GM19099 (cell line): ENCODE data around the gene PLA2G2C.

Experiments
- POLR2A ChIP-seq: IDR thresholded peaks from 3 replicates; pipeline ENCODE4 v1.6.1; 2011; ENCODE audit warnings: low read depth; ENCODE audit not compliant: insufficient read length; ENCODE audit errors: extremely low read depth

PLA2G2C gene

GRCh38 chr1:20139776-20140612, 46.3 kb downstream of the PLA2G2C start:
- TF ChIP-seq POLR2A = no peak

GRCh38 chr1:20138961-20139550, 47.3 kb downstream of the PLA2G2C start, which contains the start of gene PLA2G2F:
Gene PLA2G2F (plus strand): TSS chr1:20139323. CDS start chr1:20139428, 105 bp downstream.
- no peak for TF ChIP-seq POLR2A

- no peak for TF ChIP-seq POLR2A
Observed at GRCh38 chr1:20138346-20138745, 48.0 kb downstream of the PLA2G2C start.

DNA sequence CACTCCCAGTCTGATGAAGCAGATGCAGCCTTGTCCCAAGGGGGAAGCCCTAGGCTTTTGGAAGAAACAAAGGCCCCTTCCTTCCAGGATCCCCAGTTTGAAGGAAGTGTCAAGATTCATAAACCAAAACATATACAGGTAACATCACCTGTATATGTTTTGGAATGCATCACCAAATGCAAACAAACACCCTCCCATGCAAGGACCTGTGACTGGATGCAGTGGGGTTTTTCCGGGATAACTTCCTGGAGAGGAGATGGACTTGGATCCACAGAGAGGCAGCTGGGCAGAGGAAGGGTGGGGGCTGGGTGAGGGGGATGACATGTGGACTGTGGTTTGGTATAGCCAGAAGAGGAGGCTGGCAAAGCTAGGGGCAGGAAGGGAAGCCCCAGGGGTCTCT, 48.7 kb downstream of the PLA2G2C start:
- TF ChIP-seq POLR2A = no peak

GRCh38 chr1:20137055-20137454, 49.3 kb downstream of the PLA2G2C start:
- no peak for TF ChIP-seq POLR2A

- TF ChIP-seq POLR2A = no peak
Observed at GRCh38 chr1:20136249-20136648, 50.1 kb downstream of the PLA2G2C start.

- TF ChIP-seq POLR2A = no peak
Observed at GRCh38 chr1:20134995-20135394, 51.3 kb downstream of the PLA2G2C start.

DNA sequence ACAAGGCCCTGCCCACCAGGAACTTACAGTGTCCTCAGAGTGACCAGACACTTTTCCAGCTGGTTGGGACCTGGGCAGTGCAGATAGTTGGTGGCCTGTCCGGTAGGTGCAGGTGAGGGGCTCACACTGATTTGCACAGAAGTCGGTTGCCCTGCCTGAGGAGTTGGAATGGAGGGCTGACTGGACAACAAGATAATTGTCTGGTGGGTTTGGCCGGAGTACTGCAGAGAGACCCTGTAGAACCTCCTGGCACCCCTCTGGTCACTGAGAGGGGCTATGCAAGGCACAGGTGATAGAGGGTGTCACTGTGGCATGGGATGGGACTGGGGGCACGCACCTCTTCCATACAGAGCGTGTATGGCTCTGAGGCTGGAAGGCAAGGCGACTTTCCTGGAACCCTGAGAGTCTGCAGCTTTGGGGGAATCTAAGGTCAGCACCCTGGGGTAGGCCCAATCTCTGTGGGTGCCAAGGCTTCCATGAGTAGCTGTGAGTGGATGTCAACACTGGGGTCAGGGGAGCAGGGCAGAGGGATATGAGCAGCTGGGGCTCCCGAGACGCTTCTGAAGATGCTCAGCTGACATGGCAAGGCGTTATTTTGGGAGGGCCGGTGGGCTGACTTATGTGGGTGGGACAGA, 59.4 kb downstream of the PLA2G2C start:
- TF ChIP-seq POLR2A = no peak

GRCh38 chr1:20126041-20126805, 60.1 kb downstream of the PLA2G2C start:
- TF ChIP-seq POLR2A = no peak

GRCh38 chr1:20125100-20125499, 61.2 kb downstream of the PLA2G2C start:
- TF ChIP-seq POLR2A = no peak

DNA sequence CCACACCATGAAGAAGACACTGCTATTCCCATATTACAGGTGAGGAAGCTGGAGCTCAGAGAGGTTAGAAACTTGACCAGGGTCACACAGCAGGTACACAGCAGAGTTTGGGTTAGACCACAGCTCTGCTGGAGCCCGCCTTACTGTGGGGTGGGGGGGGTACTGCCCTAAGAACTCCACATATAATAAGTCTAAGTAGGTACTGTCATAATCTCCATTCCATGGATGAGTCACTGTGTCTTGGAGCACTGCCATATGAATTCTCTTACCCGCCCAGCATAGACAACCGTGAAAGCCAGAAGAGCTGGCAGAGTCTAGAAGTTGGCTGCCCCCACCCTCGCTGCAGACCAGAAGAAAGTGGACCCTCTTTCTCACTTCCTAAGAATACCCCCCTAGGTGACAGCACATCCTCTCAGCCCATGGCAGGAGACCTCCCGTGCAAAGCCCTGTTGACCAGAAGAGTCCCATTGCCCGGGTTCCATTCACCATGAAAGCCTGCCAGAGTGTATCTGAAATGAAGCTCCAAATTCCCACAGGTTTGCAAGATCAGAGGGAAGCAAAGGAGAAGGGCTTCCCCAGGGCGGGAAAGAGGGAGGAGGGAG, 61.8 kb downstream of the PLA2G2C start:
- no peak for TF ChIP-seq POLR2A

DNA sequence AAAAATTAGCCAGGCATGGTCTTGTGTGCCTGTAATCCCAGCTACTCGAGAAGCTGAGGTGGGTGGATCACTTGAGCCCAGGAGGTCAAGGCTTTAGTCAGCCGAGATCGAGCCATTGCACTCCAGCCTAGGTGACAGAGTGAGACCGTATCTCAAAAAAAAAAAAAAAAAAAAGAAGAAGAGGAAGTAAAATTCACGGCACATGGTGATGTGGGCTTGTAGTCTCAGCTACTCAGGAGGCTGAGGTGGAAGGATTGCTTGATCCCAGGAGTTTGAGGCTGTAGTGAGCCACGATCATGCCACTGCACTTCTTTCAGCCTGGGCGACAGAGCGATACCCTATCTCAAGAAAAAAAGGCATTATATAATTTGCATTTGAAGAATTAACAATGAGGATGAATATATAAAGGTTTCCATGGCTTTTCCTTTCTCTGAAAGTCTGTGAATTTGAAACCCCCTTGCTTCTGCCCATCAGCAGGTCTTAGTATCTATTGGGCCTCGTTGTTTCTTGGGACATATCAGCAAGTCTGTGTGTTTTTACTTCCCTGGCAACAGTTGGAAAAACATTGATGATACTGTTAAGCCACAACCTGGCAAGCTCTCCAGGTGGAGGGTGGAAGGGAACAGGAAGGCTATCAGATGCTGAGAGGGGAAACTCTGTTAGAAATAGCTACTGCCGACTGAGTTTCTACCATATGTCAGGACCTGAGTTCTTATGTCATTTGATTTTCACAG, 62.4 kb downstream of the PLA2G2C start:
- TF ChIP-seq POLR2A = no peak

DNA sequence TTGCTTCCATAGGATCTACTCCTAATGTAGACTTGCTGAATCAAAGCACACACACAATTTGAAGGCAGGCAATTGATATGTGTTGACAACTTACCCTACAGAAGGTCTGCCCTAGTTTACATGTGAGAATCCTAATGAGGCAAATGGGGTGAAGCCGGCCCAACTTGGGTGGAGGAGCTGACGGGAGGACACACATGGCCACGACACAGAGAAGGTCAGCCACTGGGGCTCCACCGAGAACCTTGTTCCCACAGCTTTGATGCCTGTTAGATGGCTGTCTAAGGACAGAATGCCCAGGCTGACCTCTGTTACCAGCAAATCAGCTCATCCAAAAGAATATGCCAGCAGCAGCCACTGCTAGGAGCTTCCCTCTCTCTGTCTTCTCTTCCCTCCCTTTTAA, 65.5 kb downstream of the PLA2G2C start:
- TF ChIP-seq POLR2A = no peak

- TF ChIP-seq POLR2A = no peak
Observed at GRCh38 chr1:20119347-20119746, 67.0 kb downstream of the PLA2G2C start, which contains the start of gene PLA2G2D. Gene PLA2G2D (minus strand): TSS chr1:20119536. CDS start chr1:20119498, 38 bp downstream.

- no peak for TF ChIP-seq POLR2A
Observed at GRCh38 chr1:20117236-20117635, 69.1 kb downstream of the PLA2G2C start.

DNA sequence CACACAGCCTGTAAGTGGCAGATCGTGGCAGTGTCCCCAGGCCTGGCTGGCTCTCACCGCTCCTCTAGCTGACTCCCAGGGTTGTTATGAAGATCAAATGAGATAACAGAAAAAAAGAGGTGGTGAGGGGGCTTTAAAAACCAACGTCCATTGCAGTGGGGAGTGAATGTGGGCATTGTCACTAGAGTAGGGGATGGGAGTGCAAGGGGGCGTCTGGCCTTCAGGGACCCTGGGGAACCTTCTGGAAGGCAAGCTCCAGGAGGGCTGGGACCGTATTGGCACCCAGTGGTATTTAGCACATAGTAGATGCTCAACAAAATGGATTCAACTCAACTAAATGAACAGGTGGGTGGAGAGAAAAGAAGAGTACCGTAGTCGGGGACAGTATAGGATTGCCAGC, 70.4 kb downstream of the PLA2G2C start:
- TF ChIP-seq POLR2A = no peak
